Brain microvascular endothelial cell (primary cell): ENCODE data around the gene METTL14.
A peak's percentile ranks its signal among the peaks of the same experiment; 100 is the strongest.

Experiments used
- DNase-seq: peaks from one replicate; pipeline ENCODE4 v3.0.0-alpha.2; 2020
- H3K27ac ChIP-seq: fragments of 250-450 bp; sonication (Bioruptor Pico); 2 replicates; pipeline ENCODE4 v1.5.1; 2020; ENCODE audit warnings: mild to moderate bottlenecking, moderate library complexity
- H3K27me3 ChIP-seq: fragments of 250-450 bp; sonication (Bioruptor Pico); replicated peaks from 2 replicates; pipeline ENCODE4 v1.5.1; 2020; ENCODE audit warnings: mild to moderate bottlenecking
- H3K36me3 ChIP-seq: fragments of 250-450 bp; sonication (Bioruptor Pico); replicated peaks from 2 replicates; pipeline ENCODE4 v1.5.1; 2020; ENCODE audit warnings: mild to moderate bottlenecking
- H3K4me3 ChIP-seq: 2 replicates; pipeline ENCODE4 v1.5.1; 2011; ENCODE audit warnings: low read depth, mild to moderate bottlenecking, control low read depth, low read length, moderate library complexity
- CTCF ChIP-seq: IDR thresholded peaks from 2 replicates; pipeline ENCODE4 v1.5.1; 2011; ENCODE audit warnings: low read depth, mild to moderate bottlenecking, moderate library complexity, low read length, control low read depth, inconsistent platforms; ENCODE audit errors: missing control alignments
- in situ Hi-C: cut with HindIII; loops from 2 replicates; pipeline ENCODE4 v1.10.0; 2017; ENCODE audit warnings: low sequenced_read_pairs, low pct_ligation_motif_present

METTL14 gene

GRCh38 chr4:118738090-118738489 lies 52.9 kb downstream of the METTL14 start:
- in situ Hi-C loops = no loop called here
- H3K27ac ChIP-seq = no peak overlapping the region
- no peak overlapping the region for H3K4me3 ChIP-seq
- peaks cover 82% of the 10 kb centered on the region for H3K36me3 ChIP-seq
- TF ChIP-seq CTCF = no peak
- no peaks in the 10 kb centered on the region for H3K27me3 ChIP-seq
- no peak for DNase-seq

GRCh38 chr4:118739022-118739713 lies 54.0 kb downstream of the METTL14 start:
- in situ Hi-C loops = no loop called here
- Histone ChIP-seq H3K27me3 (no peaks in the 10 kb centered on the region), H3K36me3 (peaks cover 85% of the 10 kb centered on the region), H3K27ac (no peak overlapping the region), H3K4me3 (no peak overlapping the region)
- no peak for TF ChIP-seq CTCF
- no peak for DNase-seq

GRCh38 chr4:118740869-118741268 lies 55.7 kb downstream of the METTL14 start:
- no peak for TF ChIP-seq CTCF
- no peak overlapping the region for H3K4me3 ChIP-seq
- H3K36me3 ChIP-seq = peaks cover 83% of the 10 kb centered on the region
- in situ Hi-C loops = no loop called here
- DNase-seq = no peak
- H3K27ac ChIP-seq = peak overlapping the region; percentile 21
- no peaks in the 10 kb centered on the region for H3K27me3 ChIP-seq

- Histone ChIP-seq H3K27me3 (no peaks in the 10 kb centered on the region), H3K4me3 (no peak overlapping the region), H3K36me3 (peaks cover 80% of the 10 kb centered on the region), H3K27ac (peak overlapping the region; percentile 21)
- no peak for TF ChIP-seq CTCF
- DNase-seq = no peak
- in situ Hi-C loops = no loop called here
These were observed 56.2 kb downstream of the METTL14 start for GRCh38 chr4:118741301-118741855.

GRCh38 chr4:118742050-118742449 lies 56.9 kb downstream of the METTL14 start:
- in situ Hi-C loops = no loop called here
- peaks cover 77% of the 10 kb centered on the region for H3K36me3 ChIP-seq

More at GRCh38 chr4:118742050-118742449, 56.9 kb downstream of the METTL14 start:
- no peak for DNase-seq
- no peak overlapping the region for H3K4me3 ChIP-seq
- no peaks in the 10 kb centered on the region for H3K27me3 ChIP-seq
- peak overlapping the region; percentile 21 for H3K27ac ChIP-seq
- TF ChIP-seq CTCF = no peak
